Activated T-cell treated with anti-CD3 and anti-CD28 coated beads for 48 hours (primary cell): ENCODE results near the gene TPM4.
A peak's percentile ranks its signal among the peaks of the same experiment; 100 is the strongest.

Experiments
- DNase-seq: peaks from one replicate; pipeline ENCODE4 v3.0.0-alpha.2; 2020; ENCODE audit warnings: low read depth

TPM4 gene

GRCh38 chr19:16041991-16042386 is 34.3 kb upstream of the TPM4 start:
- DNase-seq: no peak

GRCh38 chr19:16042533-16043085 is 33.7 kb upstream of the TPM4 start:
- no peak for DNase-seq

- DNase-seq: no peak
These were observed 33.0 kb upstream of the TPM4 start for GRCh38 chr19:16043156-16043757.

GRCh38 chr19:16044746-16045145 is 31.5 kb upstream of the TPM4 start:
- DNase-seq: no peak

- no peak for DNase-seq
These were observed 31.1 kb upstream of the TPM4 start for GRCh38 chr19:16045171-16045570.

- no peak for DNase-seq
These were observed 30.4 kb upstream of the TPM4 start for GRCh38 chr19:16045893-16046292.

GRCh38 chr19:16048583-16048982 is 27.7 kb upstream of the TPM4 start:
- DNase-seq: no peak

- DNase-seq: peak; percentile 27
These were observed 24.9 kb upstream of the TPM4 start for GRCh38 chr19:16051254-16052025.

- DNase-seq: no peak
These were observed 23.9 kb upstream of the TPM4 start for GRCh38 chr19:16052353-16052752.

GRCh38 chr19:16057062-16057461 is 19.2 kb upstream of the TPM4 start:
- no peak for DNase-seq

- no peak for DNase-seq
These were observed 16.0 kb upstream of the TPM4 start for GRCh38 chr19:16060294-16060693.

- DNase-seq: no peak
These were observed 14.4 kb upstream of the TPM4 start for GRCh38 chr19:16061943-16062342.

GRCh38 chr19:16062789-16063188 is 13.5 kb upstream of the TPM4 start:
- peak; percentile 63 for DNase-seq

- no peak for DNase-seq
These were observed 11.9 kb upstream of the TPM4 start for GRCh38 chr19:16064209-16064889.

- peak; percentile 41 for DNase-seq
These were observed 9.6 kb upstream of the TPM4 start for GRCh38 chr19:16066611-16067104.

- DNase-seq: no peak
These were observed 8.9 kb upstream of the TPM4 start for GRCh38 chr19:16067205-16067938.

- DNase-seq: no peak
These were observed 7.5 kb upstream of the TPM4 start for GRCh38 chr19:16068696-16069259.

GRCh38 chr19:16069813-16070365 is 6.4 kb upstream of the TPM4 start:
- DNase-seq: no peak

GRCh38 chr19:16070366-16070990 is 5.8 kb upstream of the TPM4 start:
- peak; percentile 74 for DNase-seq

- DNase-seq: no peak
These were observed 5.1 kb upstream of the TPM4 start for GRCh38 chr19:16071072-16071691.
